Right lobe of liver (tissue), 6 donors: ENCODE results near the gene IMMT. TPM values are rescaled to one million over a fixed set of nuclear protein-coding genes. Genes with fewer than 3 reads are reported as not detected.

Experiments
- ATAC-seq, 4 donors: fragments of 200-7000 bp; cut with Tn5 transposase; one replicate each; pipeline ENCODE4 v1.9.1; 2020; ENCODE audit warnings: mild to moderate bottlenecking in 4 of 4, moderate library complexity in 4 of 4
- DNase-seq, 3 donors: peaks; one replicate each; pipeline ENCODE4 v3.0.0-alpha.2; 2020
- H3K27ac ChIP-seq, 3 donors: fragments of 200-600 bp; one replicate each; pipeline ENCODE4 v1.8.0; 2022
- H3K27me3 ChIP-seq, 2 donors: fragments of 200-600 bp; one replicate each; pipeline ENCODE4 v1.8.0; 2022
- H3K36me3 ChIP-seq, 4 donors: fragments of 200-600 bp; sonication (generic) in 1 of 4; one replicate each; pipeline versions ENCODE4 v1.5.1 to v1.8.0; 2017 to 2022; ENCODE audit warnings: control low read depth in 1 of 4
- H3K4me1 ChIP-seq, 4 donors: fragments of 200-600 bp; sonication (generic) in 1 of 4; one replicate each; pipeline versions ENCODE4 v1.5.1 to v1.8.0; 2017 to 2022; ENCODE audit warnings: control low read depth in 1 of 4
- H3K4me3 ChIP-seq, 3 donors: fragments of 200-600 bp; one replicate each; pipeline ENCODE4 v1.8.0; 2022
- H3K9me3 ChIP-seq, 4 donors: fragments of 200-600 bp; sonication (generic) in 1 of 4; one replicate each; pipeline versions ENCODE4 v1.5.1 to v1.8.0; 2017 to 2022; ENCODE audit warnings: control low read depth in 1 of 4
- POLR2A ChIP-seq: fragments of 450-650 bp; IDR thresholded peaks from one replicate; pipeline ENCODE4 v1.6.1; 2017; ENCODE audit warnings: antibody characterized with exemption, mild to moderate bottlenecking
- WGBS: methylation state at CpG from one replicate; pipeline ENCODE4 v1.1.6; 2018; ENCODE audit warnings: low coverage, low lambda C conversion rate; ENCODE audit not compliant: insufficient coverage; ENCODE audit errors: missing lambda C conversion rate; 5-methylcytosine and 5-hydroxymethylcytosine counted together
- intact Hi-C, 2 donors: fragments of 100-400 bp; cut with DNase I; formaldehyde crosslinking; loops; one replicate each; pipeline versions ENCODE4 v1.11.2 to v1.14.1; 2022
- total RNA-seq, 6 experiments: library from RNA; depleted of rRNA in 2 of 6; stranded (reverse); fragments of >200 nt in 2 of 6; fragmentation: NEBNext Ultra II Directional in 3 of 6; extraction: Animal tissue kit (Norgen Biotek cat#: 25700) in 3 of 6; gene quantifications; one replicate each; pipeline versions ENCODE4 v1.1.0 to v1.2.4, GENCODE V29; 2016 to 2023
- TF ChIP-seq, protein P1 (sequence below), 4 donors: fragments of 200-600 bp in 3 of 4; fragments of 450-650 bp in 1 of 4; IDR thresholded peaks; one replicate each; pipeline versions ENCODE4 v1.5.1 to v1.8.0; 2016 to 2022; ENCODE audit warnings: antibody characterized with exemption in 4 of 4, mild to moderate bottlenecking in 2 of 4
- donor health status: DM: no; HTN: yes; CAD: no.
- donor health status: DM: no; HTN: no; CAD: no.
- donor health status: DM: no; HTN: no; CAD: no.
- donor health status: DM: no; HTN: yes; CAD: no.
- donor health status: DM: no; HTN: yes; CAD: no.

IMMT gene
- total RNA-seq, 6 experiments from 2014 or later, result 48.9 to 56.9 (median 52.5) TPM

DNA sequence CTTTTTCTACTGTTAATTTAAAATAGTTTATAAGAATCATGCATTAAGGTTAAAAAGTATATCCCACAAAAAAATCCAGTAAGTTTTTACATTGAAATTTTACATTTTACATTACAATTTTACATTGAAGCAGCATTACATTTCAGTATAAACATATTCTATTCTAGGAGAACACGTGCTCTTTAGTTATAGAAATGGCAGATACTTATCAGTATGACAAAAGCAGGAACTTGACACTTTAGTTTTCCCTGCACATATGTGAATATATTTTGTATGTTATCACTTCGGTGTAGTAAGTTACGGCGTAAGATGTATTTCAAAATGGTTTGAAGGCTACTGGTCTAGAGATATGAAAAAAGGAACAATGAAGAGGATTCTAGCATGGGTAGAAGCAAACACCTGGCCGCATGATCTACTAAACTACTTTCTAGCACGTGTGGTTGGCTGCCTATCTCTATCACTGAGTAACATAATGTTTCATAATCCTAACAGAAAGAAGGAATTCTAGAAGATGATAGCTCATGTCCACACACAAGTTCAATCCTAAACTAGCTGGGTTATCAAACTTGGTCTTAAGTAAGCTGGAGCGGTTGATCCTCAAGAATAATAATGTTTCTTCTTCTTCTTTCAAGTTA lies 5.4 kb downstream of the IMMT start:
- intact Hi-C loops, result no loop called here
- Histone ChIP-seq H3K27me3 (no peaks in the 10 kb centered on the region), H3K4me3 (no peak overlapping the region), H3K27ac (no peak overlapping the region), H3K4me1 (peaks cover 0 to 29% (median 11%) of the 10 kb centered on the region in 4 donors), H3K9me3 (no peaks in the 10 kb centered on the region), H3K36me3 (no peaks in the 10 kb centered on the region)
- ATAC-seq (no peak), DNase-seq (no peak)
- 72% methylated on average over 7 of the region's 7 CpGs for WGBS
- TF ChIP-seq, protein P1, sequence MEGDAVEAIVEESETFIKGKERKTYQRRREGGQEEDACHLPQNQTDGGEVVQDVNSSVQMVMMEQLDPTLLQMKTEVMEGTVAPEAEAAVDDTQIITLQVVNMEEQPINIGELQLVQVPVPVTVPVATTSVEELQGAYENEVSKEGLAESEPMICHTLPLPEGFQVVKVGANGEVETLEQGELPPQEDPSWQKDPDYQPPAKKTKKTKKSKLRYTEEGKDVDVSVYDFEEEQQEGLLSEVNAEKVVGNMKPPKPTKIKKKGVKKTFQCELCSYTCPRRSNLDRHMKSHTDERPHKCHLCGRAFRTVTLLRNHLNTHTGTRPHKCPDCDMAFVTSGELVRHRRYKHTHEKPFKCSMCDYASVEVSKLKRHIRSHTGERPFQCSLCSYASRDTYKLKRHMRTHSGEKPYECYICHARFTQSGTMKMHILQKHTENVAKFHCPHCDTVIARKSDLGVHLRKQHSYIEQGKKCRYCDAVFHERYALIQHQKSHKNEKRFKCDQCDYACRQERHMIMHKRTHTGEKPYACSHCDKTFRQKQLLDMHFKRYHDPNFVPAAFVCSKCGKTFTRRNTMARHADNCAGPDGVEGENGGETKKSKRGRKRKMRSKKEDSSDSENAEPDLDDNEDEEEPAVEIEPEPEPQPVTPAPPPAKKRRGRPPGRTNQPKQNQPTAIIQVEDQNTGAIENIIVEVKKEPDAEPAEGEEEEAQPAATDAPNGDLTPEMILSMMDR (IDR thresholded peaks at IDR 0.05), result no peak
- TF ChIP-seq POLR2A, result no peak

DNA sequence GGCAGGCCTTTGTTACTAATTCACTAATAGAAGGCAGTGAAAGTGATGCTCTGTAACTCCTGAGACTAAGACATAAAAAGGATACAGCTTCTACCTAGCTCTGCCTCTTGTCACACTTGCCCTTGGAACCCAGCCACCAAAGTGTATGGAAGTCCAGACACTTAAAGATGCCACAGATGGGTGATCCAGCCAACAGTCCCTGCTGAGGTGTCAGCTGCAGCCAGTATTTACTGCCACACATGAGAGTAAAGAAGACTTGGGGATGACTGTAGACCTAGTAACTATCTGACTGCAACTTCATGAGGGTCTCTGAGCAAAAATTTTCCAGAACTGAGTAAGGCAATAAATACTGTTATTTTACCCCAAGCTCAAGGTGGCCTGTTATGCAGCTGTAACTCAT lies 8.8 kb downstream of the IMMT start:
- Histone ChIP-seq H3K9me3 (no peaks in the 10 kb centered on the region), H3K27me3 (no peaks in the 10 kb centered on the region), H3K4me3 (no peak overlapping the region), H3K36me3 (no peaks in the 10 kb centered on the region), H3K27ac (peak overlapping the region in 1 of 3 donors; percentile 15), H3K4me1 (peaks cover 0 to 25% (median 4%) of the 10 kb centered on the region in 4 donors)
- TF ChIP-seq, protein P1 (IDR thresholded peaks at IDR 0.05), result no peak
- TF ChIP-seq POLR2A, result no peak
- ATAC-seq (no peak), DNase-seq (no peak)
- intact Hi-C loops, result no loop called here

DNA sequence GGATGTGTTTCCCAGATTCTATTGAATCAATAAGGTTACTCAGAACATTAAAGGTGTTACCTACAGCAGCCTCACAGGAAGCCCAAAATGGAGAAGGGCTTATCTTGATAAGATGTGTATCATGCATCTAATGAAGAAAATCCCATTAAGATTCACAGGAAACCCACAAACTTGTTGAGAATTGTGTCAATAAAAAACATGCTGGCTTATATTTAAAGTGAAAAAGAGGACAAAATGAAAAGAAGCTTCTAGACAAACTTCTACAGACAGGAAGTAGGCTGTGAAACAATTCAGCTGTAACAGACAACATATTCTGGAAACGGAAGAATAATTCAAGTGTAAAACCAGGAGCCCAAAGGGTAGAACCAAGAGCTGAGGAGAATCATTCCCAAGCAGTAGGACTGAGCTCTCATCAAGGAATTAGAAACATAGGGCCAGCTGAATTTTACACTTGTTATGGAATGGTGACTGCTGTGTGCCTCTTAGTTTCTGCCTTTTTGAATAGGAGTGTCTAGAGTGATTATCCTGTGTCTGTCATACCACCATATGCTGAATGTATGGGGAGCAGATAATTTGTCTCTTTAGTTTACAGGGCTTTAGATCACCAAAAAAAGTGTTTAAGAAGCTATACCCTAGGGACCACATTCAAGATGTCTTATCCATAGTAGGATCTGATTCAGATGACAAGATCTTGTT lies 9.6 kb downstream of the IMMT start:
- peak in 3 of 4 donors; percentile 21 to 41 (median 31) for ATAC-seq
- Histone ChIP-seq H3K4me1 (peaks cover 0 to 20% (median under 1%) of the 10 kb centered on the region in 4 donors), H3K9me3 (no peaks in the 10 kb centered on the region), H3K4me3 (no peak overlapping the region), H3K36me3 (peaks cover 0 to 4% (median 0%) of the 10 kb centered on the region in 4 donors), H3K27ac (peak overlapping the region in 2 of 3 donors; percentile 20 to 45), H3K27me3 (no peaks in the 10 kb centered on the region)
- intact Hi-C loops, result no loop called here
- no CpG with 5 or more reads among the region's 1 CpG for WGBS
- TF ChIP-seq, protein P1 (IDR thresholded peaks at IDR 0.05), result no peak
- TF ChIP-seq POLR2A, result no peak
- DNase-seq, result no peak

DNA sequence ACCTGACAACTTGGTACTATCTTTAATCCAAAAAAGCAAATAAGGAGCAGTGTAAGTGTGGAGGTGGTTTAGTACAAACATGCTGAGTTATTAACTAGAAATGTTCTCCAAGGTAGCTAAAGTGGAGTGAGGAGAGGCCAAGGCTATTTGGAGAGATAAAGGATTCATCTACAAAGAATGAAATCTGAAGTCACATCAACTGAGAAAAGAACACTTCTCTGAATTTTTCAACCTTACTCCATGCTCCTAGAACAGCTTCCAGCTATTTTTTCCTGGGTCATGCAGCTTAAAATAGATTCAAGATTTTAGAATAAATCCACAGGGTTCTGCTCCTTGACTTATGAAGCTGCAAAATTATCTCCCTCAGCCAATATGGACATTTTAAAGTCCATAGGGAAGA lies 18.7 kb downstream of the IMMT start:
- no peak for DNase-seq
- H3K36me3 ChIP-seq, result peaks cover 0 to 53% (median 13%) of the 10 kb centered on the region in 4 donors
- intact Hi-C loops, result no loop called here

More for the DNA sequence above, 18.7 kb downstream of the IMMT start:
- Histone ChIP-seq H3K27me3 (no peaks in the 10 kb centered on the region), H3K4me3 (no peak overlapping the region), H3K9me3 (no peaks in the 10 kb centered on the region), H3K4me1 (peaks cover 0 to 7% (median 0%) of the 10 kb centered on the region in 4 donors), H3K27ac (no peak overlapping the region)
- TF ChIP-seq POLR2A, result no peak
- TF ChIP-seq, protein P1 (IDR thresholded peaks at IDR 0.05), result no peak
- ATAC-seq, result no peak
